Endothelial cell (in vitro differentiated cells): ENCODE measurements around the gene RMND5A. TPM values are rescaled to one million over a fixed set of nuclear protein-coding genes. Genes with fewer than 3 reads are reported as not detected.

Experiments used
- DNase-seq: peaks from one replicate; pipeline ENCODE4 v3.0.0; 2021; ENCODE audit warnings: low spot score
- H3K27ac Mint-ChIP-seq: one replicate; pipeline ENCODE4 v1.8.0; 2021; ENCODE audit warnings: mixed read lengths, inconsistent platforms; ENCODE audit not compliant: unreplicated experiment
- H3K27me3 Mint-ChIP-seq: one replicate; pipeline ENCODE4 v1.8.0; 2021; ENCODE audit warnings: mild to moderate bottlenecking, moderate library complexity, mixed read lengths, inconsistent platforms; ENCODE audit not compliant: unreplicated experiment
- H3K36me3 Mint-ChIP-seq: one replicate; pipeline ENCODE4 v1.8.0; 2021; ENCODE audit warnings: mild to moderate bottlenecking, low read depth, mixed read lengths, inconsistent platforms; ENCODE audit not compliant: unreplicated experiment
- H3K4me1 Mint-ChIP-seq: one replicate; pipeline ENCODE4 v1.8.0; 2021; ENCODE audit warnings: mild to moderate bottlenecking, mixed read lengths, inconsistent platforms; ENCODE audit not compliant: unreplicated experiment
- H3K4me3 Mint-ChIP-seq: one replicate; pipeline ENCODE4 v1.8.0; 2021; ENCODE audit warnings: mild to moderate bottlenecking, mixed read lengths, inconsistent platforms; ENCODE audit not compliant: unreplicated experiment
- H3K9me3 Mint-ChIP-seq: one replicate; pipeline ENCODE4 v1.8.0; 2021; ENCODE audit warnings: mixed read lengths, inconsistent platforms; ENCODE audit not compliant: unreplicated experiment
- CTCF ChIP-seq: fragments of 200-600 bp; sonication (generic); IDR thresholded peaks from one replicate; pipeline ENCODE4 v1.5.0; 2021; ENCODE audit warnings: antibody characterized with exemption; ENCODE audit not compliant: unreplicated experiment
- total RNA-seq: library from RNA; stranded (reverse); fragmentation: NEBNext Ultra II Directional; extraction: Animal tissue kit (Norgen Biotek cat#: 25700); gene quantifications from one replicate; pipeline ENCODE4 v1.2.1, GENCODE V29; 2021; ENCODE audit not compliant: unreplicated experiment

Gene RMND5A
- total RNA-seq, 1 donor from 2014 or later = 40.2 TPM

DNA sequence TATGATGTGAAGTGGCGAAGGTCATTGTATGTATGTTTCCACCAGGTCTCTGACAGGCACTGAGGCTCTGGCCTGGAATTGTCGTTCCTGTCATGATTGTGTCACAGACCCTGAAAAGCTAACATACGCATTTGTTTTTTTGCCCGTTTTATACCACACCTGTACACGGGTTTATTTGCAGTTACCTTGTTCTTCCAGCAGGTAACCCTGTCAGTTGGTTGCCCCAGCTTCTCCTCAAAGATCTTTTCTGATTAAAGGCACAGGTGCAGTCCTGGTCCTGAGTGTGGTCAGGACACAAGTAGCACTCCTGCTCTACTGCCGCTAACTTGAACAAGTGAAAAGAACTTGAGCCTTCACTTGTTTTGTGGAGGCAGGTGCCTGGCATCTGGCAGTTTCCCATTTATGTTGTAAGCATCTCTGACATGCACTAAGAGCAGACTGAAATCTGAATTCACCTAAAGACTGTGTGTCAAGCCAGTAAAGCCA lies 50.8 kb downstream of the RMND5A start:
- no peaks in the 10 kb centered on the region for H3K4me1 Mint-ChIP-seq
- H3K9me3 Mint-ChIP-seq = no peaks in the 10 kb centered on the region
- no peak overlapping the region for H3K4me3 Mint-ChIP-seq
- no peak for DNase-seq
- peaks cover 3% of the 10 kb centered on the region for H3K27me3 Mint-ChIP-seq
- no peak overlapping the region for H3K27ac Mint-ChIP-seq
- peaks cover 18% of the 10 kb centered on the region for H3K36me3 Mint-ChIP-seq
- peak; percentile 33 for TF ChIP-seq CTCF

GRCh38 chr2:86772611-86773010 lies 52.5 kb downstream of the RMND5A start:
- no peak overlapping the region for H3K4me3 Mint-ChIP-seq
- H3K4me1 Mint-ChIP-seq = no peaks in the 10 kb centered on the region
- no peak overlapping the region for H3K27ac Mint-ChIP-seq
- DNase-seq = no peak
- H3K36me3 Mint-ChIP-seq = peaks cover 18% of the 10 kb centered on the region
- H3K27me3 Mint-ChIP-seq = peaks cover 3% of the 10 kb centered on the region
- no peak for TF ChIP-seq CTCF
- no peaks in the 10 kb centered on the region for H3K9me3 Mint-ChIP-seq

GRCh38 chr2:86774862-86775261 lies 54.8 kb downstream of the RMND5A start:
- H3K9me3 Mint-ChIP-seq = no peaks in the 10 kb centered on the region
- TF ChIP-seq CTCF = no peak
- H3K4me1 Mint-ChIP-seq = no peaks in the 10 kb centered on the region
- peaks cover under 1% of the 10 kb centered on the region for H3K27me3 Mint-ChIP-seq
- DNase-seq = no peak
- H3K4me3 Mint-ChIP-seq = no peak overlapping the region
- peaks cover 18% of the 10 kb centered on the region for H3K36me3 Mint-ChIP-seq
- no peak overlapping the region for H3K27ac Mint-ChIP-seq

- Mint-ChIP-seq H3K27me3 (no peaks in the 10 kb centered on the region), H3K4me1 (no peaks in the 10 kb centered on the region), H3K9me3 (no peaks in the 10 kb centered on the region), H3K36me3 (peaks cover 18% of the 10 kb centered on the region), H3K27ac (no peak overlapping the region), H3K4me3 (no peak overlapping the region)
- no peak for TF ChIP-seq CTCF
- no peak for DNase-seq
Observed at GRCh38 chr2:86775338-86775737, 55.2 kb downstream of the RMND5A start.

GRCh38 chr2:86776532-86776931 lies 56.4 kb downstream of the RMND5A start:
- no peak overlapping the region for H3K27ac Mint-ChIP-seq
- H3K4me1 Mint-ChIP-seq = peaks cover 5% of the 10 kb centered on the region
- no peaks in the 10 kb centered on the region for H3K27me3 Mint-ChIP-seq
- no peak for TF ChIP-seq CTCF
- no peaks in the 10 kb centered on the region for H3K9me3 Mint-ChIP-seq
- H3K4me3 Mint-ChIP-seq = no peak overlapping the region
- no peak for DNase-seq
- H3K36me3 Mint-ChIP-seq = peaks cover 11% of the 10 kb centered on the region
